ENCODE data around the gene FUNDC1.

FUNDC1 gene

DNA sequence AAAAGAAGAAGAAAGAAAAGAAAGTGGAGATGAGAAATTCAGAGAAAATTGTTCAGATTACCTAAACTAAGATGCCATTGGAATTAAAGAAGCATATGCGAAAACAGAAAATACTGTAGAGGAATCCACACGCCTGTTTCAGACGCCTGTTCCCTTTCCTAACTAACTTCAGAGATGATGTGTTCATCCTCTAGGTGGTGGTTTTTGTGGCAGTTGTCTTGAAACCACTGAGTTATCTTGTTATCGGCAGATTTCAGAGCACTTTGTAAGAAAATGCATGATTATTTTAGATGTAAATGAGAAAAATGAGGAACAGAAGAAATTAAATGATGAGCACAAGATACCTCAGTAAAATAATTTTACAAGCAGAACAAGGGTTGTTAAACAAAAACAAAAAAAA, 48.3 kb downstream of the FUNDC1 start:
- Histone ChIP-seq H3K36me3 (replicated peaks) (no peaks in the 10 kb centered on the region), H3K27me3 (replicated peaks) (no peaks in the 10 kb centered on the region), H3K4me3 (ENCODE audit: low read depth, low read length) (no peak overlapping the region), H3K27ac (no peak overlapping the region)
- no peak for DNase-seq
- in situ Hi-C loops (cut with HindIII; ENCODE audit: low pct_ligation_motif_present, low sequenced_read_pairs), result no loop called here
- TF ChIP-seq, protein P1, sequence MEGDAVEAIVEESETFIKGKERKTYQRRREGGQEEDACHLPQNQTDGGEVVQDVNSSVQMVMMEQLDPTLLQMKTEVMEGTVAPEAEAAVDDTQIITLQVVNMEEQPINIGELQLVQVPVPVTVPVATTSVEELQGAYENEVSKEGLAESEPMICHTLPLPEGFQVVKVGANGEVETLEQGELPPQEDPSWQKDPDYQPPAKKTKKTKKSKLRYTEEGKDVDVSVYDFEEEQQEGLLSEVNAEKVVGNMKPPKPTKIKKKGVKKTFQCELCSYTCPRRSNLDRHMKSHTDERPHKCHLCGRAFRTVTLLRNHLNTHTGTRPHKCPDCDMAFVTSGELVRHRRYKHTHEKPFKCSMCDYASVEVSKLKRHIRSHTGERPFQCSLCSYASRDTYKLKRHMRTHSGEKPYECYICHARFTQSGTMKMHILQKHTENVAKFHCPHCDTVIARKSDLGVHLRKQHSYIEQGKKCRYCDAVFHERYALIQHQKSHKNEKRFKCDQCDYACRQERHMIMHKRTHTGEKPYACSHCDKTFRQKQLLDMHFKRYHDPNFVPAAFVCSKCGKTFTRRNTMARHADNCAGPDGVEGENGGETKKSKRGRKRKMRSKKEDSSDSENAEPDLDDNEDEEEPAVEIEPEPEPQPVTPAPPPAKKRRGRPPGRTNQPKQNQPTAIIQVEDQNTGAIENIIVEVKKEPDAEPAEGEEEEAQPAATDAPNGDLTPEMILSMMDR (IDR thresholded peaks at IDR 0.05; ENCODE audit: low read depth, low read length, missing control alignments), result no peak

DNA sequence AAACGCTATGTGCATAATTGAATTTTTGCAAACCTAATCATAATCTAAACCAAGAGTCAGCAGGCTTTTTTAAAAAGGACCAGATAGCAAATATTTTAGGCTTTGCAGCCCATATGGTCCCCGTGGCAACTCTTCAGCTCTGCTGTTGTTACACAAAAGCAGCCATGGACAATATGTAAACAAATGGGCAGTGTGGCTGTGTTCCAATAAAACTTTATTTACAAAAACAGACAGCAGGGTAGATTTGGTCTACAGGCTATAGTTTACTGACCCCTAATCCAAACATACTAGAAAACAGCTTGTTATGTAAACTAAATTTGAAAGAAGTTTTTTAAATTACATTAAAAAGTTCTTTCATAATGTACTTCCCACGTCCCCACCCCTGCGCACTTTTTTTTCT, 53.1 kb downstream of the FUNDC1 start:
- no peak overlapping the region for H3K4me3 ChIP-seq (ENCODE audit: low read depth, low read length)
- DNase-seq, result no peak
- TF ChIP-seq, protein P1 (IDR thresholded peaks at IDR 0.05; ENCODE audit: low read depth, low read length, missing control alignments), result no peak
- H3K27me3 ChIP-seq (replicated peaks), result no peaks in the 10 kb centered on the region
- no peak overlapping the region for H3K27ac ChIP-seq
- in situ Hi-C loops (cut with HindIII; ENCODE audit: low pct_ligation_motif_present, low sequenced_read_pairs), result no loop called here
- no peaks in the 10 kb centered on the region for H3K36me3 ChIP-seq (replicated peaks)

DNA sequence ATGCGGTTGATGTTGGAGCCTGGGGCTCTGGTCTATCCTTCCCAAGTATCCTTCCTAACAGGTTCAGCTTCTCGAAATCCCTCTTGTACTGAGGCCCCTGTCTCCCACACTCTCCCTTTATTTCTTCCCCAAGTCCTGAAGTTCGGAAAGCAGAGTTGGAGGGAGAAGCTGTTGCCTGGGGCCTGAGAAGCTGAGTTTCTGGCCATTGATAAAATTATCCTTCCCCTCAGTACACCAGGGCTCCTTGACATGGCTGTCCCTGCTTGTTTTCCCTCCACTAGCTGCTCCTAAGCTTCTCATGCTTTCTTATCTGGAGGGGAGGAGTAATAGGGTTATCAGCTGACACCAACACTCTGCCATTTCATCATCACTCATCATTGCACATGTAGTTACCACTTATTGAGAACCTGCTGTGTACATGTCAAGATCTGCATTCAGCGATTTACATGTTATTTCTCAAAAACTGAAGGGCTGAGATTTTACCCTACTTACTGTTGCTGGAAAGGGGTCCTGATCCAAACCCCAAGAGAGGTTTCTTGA, 58.0 kb downstream of the FUNDC1 start:
- TF ChIP-seq, protein P1 (IDR thresholded peaks at IDR 0.05; ENCODE audit: low read depth, low read length, missing control alignments), result no peak
- in situ Hi-C loops (cut with HindIII; ENCODE audit: low pct_ligation_motif_present, low sequenced_read_pairs), result no loop called here
- no peaks in the 10 kb centered on the region for H3K27me3 ChIP-seq (replicated peaks)
- no peaks in the 10 kb centered on the region for H3K36me3 ChIP-seq (replicated peaks)
- H3K4me3 ChIP-seq (ENCODE audit: low read depth, low read length), result no peak overlapping the region
- DNase-seq, result no peak
- H3K27ac ChIP-seq, result no peak overlapping the region

DNA sequence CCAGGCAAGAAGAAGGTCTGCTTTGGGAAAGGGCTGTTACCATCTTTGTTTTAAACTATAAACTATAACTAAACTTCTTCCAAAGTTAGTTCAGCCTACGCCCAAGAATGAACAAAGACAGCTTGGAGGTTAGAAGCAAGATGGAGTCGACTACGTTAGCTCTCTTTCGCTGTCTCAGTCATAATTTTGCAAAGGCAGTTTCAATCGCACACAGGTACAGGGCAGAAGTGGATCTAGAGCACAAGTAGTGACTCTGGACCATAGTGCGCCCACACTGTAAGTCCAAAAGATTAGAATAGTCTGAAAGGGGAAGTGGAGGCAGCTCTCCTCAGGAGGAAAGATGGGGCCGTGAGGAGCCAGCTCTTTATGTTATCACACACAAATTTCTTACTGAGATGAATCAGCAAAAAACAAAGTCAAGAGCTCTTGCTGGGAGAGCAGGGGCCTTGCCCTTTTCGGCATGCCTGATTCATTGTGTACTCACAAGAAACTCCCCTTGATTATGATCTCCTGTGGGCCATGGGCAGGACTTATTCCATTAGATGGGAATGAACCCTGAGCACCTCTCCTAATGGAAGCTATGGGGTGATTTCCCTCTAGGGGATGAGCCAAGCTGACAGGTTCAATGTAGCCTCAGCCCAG, 58.6 kb downstream of the FUNDC1 start:
- DNase-seq, result no peak
- TF ChIP-seq, protein P1 (IDR thresholded peaks at IDR 0.05; ENCODE audit: low read depth, low read length, missing control alignments), result no peak
- in situ Hi-C loops (cut with HindIII; ENCODE audit: low pct_ligation_motif_present, low sequenced_read_pairs), result no loop called here
- Histone ChIP-seq H3K4me3 (ENCODE audit: low read depth, low read length) (no peak overlapping the region), H3K27me3 (replicated peaks) (no peaks in the 10 kb centered on the region), H3K27ac (no peak overlapping the region), H3K36me3 (replicated peaks) (no peaks in the 10 kb centered on the region)

DNA sequence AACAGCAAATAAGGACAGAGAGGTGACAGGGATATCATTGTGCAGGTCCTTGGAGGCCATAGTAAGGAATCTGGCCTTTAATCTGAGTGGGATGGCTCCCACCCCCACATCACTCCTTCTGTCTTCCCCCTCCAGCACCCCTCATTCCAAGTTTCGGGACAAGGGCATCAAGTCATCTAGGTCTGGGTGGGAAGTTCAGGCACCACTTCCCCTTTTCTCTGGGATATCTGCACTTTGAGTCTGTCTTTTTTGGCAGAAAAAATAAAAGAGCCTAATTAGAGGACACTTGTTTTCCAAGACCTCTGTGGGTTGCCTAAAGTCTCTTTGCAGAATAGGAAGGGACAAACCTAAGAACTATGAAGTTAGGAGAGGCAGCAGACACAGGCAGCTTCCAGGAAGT, 60.1 kb downstream of the FUNDC1 start:
- Histone ChIP-seq H3K4me3 (ENCODE audit: low read depth, low read length) (no peak overlapping the region), H3K27ac (no peak overlapping the region), H3K27me3 (replicated peaks) (no peaks in the 10 kb centered on the region), H3K36me3 (replicated peaks) (no peaks in the 10 kb centered on the region)
- in situ Hi-C loops (cut with HindIII; ENCODE audit: low pct_ligation_motif_present, low sequenced_read_pairs), result no loop called here
- TF ChIP-seq, protein P1 (IDR thresholded peaks at IDR 0.05; ENCODE audit: low read depth, low read length, missing control alignments), result no peak
- DNase-seq, result no peak

DNA sequence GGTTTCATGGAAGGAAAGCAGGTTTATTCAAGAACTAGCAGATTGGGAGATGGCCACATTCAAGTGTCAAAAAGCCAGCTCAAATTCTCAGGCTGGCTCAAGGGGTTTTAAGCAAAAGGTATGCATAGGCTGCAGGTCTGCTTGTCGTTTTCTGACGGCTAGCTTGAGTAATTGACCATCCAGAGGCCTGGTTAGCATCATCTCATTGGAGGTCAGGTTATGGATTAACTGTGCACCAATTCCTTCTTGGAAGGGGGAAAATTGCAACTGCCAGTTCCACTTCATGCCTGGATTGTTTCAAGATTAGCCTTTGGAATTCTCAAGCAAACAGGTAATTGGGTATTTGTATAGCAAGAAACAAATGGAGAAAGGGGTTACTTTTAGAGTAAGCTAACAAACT, 62.1 kb downstream of the FUNDC1 start:
- in situ Hi-C loops (cut with HindIII; ENCODE audit: low pct_ligation_motif_present, low sequenced_read_pairs), result no loop called here
- Histone ChIP-seq H3K4me3 (ENCODE audit: low read depth, low read length) (no peak overlapping the region), H3K27me3 (replicated peaks) (no peaks in the 10 kb centered on the region), H3K27ac (no peak overlapping the region), H3K36me3 (replicated peaks) (no peaks in the 10 kb centered on the region)
- TF ChIP-seq, protein P1 (IDR thresholded peaks at IDR 0.05; ENCODE audit: low read depth, low read length, missing control alignments), result no peak
- no peak for DNase-seq

All from brain microvascular endothelial cell (primary cell).